Activated CD8-positive, alpha-beta memory T cell treated with anti-CD3 and anti-CD28 coated beads for 24 hours (primary cell): ENCODE data around the gene VSTM1.

Source experiments
- DNase-seq: peaks from one replicate; pipeline ENCODE4 v3.0.0-alpha.2; 2020

VSTM1 gene

DNA sequence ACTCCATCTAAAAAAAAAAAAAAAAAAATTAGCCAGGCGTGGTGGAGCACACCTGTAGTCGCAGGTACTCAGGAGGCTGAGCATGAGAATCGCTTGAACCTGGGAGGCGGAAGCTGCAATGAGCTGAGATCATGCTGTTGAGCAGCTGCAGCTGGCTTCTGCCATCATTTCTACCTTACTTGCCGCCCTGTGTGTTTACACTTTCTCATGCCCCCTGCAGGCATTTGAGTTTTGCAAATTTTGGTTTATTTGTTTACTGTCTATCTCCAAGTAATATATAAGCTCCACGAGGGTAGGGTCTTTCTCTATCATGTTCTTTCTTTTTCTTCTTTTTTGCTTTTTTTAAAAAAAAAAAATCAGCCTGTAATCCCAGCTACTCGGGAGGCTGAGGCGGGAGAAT lies 54.3 kb downstream of the VSTM1 start:
- DNase-seq = no peak

DNA sequence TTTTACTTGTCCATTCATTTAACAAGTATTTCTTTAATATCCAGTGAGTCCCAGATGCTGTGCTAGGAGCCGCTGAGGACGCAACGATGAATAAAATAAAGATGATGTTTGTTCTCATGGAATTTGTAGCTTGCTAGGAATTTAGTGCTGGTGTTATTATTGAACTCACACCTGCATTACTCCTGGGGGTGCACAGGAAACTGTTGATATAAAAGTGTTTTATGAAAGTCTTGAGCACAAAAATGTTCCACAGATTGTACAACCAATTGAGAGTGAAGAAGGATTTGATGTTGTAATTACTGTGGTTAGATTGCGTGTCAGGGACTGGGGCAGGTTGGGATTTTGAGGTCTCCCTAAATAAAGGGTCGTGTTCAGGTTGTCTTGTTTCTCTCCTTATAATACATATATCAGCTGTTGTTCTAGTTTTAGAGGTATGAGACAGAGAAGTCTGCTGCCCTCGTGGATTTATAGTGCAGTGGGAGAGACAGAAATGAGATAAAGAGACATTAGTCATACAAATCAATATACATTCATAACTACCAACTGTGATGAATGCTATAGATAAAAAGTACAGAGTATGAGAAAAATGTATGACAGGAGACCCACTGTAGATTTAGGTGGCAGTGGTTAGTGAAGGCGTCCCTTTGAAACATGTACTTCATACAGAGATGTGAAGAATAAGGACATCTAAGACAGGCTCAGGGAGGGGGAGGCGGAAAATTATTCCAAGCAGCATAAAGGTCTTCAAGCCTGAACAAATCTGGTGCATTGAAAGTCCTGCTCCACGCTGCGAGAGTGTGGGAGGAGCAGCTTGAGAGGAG lies 61.0 kb downstream of the VSTM1 start:
- DNase-seq = no peak

DNA sequence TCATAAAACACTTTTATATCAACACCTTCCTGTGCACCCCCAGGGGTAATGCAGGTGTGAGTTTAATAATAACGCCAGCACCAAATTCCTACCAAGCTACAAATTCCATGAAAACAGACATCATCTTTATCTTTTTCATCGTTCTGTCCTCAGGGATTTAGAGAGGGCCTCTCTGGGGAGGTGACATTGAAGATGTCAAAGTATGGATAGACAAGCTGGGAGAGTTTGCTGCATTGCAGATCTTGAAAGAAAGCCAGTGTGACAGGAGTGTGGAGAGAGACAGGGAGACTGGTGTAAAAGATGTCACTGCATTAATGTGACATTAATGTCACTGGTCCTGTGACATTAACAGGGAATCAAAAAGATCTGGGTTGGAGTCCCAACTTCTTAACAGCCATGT lies 62.2 kb downstream of the VSTM1 start:
- DNase-seq = no peak

DNA sequence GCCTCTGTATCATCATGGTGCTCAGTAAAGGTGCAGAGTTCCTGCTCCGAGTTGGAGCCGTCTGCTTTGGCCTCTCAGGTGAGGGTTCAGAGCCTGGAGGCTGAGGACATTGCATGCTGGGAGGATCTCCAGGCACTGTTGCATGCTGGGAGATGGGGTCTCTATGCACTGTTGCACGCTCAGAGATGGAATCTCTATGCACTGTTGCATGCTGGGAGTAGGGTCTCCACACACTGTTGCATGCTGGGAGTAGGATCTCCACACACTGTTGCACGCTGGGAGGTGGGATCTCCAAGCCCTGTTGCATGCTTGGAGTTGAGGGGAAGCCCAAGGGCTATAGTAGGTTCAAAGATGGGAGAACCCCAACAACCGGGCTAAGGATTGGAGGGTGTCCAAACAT lies 64.0 kb downstream of the VSTM1 start:
- no peak for DNase-seq

DNA sequence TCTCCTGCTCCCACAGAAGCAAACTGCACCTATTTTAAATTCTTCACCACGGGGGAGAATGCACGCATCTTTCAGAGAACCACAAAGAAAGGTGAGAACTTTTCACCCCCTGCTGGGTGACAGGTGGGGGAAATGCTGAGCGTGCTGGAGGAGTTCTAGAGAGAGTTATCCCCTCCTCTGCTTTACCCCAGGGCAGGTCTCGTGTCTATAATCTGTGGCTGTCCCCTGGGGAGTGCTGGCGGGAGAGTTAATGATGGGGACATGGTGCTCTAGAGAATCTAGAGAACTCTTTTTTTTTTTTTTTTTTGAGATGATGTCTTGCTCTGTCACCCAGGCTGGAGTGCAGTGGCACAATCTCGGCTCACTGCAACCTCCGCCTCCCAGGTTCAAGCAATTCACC lies 65.5 kb downstream of the VSTM1 start:
- no peak for DNase-seq

DNA sequence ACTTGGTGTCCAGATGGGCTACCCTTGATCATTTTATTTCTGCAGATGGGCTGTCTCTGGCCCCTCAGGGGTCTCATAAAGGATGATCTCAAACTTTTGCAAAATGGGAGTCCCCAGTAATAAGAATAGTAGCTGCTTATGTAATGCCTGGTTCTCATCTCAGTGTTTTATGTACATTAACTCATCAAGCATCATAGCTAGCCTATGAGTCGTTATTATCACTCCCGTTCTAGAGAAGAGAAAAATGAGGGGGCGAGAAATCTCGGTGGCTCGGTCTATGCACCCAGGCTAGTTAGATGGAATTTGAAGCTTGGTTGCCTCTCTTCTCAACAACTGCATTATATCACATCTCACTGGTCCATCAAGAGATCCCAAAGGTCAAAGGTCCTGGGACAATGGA lies 68.9 kb downstream of the VSTM1 start:
- DNase-seq = no peak

DNA sequence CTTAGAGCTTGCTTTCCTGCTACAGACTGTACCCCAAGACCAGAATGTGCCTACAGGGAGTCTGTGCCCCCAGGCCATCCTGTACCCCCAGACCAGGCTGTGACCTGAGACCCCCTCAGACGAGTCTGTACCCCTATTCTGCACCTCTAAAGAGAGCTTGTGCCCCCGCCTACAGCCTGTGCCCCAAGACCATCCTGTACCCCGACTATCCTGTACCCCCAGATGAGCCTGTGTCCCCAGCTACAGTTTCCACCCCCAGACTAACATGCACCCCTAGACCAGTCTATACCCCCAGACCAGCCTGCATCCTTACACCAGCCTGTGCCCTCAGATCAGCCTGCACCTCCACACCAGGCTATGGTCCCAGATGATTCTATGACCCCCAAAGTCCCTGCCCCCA lies 70.2 kb downstream of the VSTM1 start:
- no peak for DNase-seq

DNA sequence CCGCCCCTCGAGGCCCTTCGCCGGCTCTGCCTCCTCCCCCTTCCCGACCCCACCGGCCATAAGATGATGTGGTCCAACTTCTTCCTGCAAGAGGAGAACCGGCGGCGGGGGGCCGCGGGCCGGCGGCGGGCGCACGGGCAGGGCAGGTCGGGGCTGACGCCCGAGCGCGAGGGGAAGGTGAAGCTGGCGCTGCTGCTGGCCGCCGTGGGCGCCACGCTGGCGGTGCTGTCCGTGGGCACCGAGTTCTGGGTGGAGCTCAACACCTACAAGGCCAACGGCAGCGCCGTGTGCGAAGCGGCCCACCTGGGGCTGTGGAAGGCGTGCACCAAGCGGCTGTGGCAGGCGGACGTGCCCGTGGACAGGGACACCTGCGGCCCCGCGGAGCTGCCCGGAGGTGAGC lies 70.9 kb downstream of the VSTM1 start:
- DNase-seq = no peak

DNA sequence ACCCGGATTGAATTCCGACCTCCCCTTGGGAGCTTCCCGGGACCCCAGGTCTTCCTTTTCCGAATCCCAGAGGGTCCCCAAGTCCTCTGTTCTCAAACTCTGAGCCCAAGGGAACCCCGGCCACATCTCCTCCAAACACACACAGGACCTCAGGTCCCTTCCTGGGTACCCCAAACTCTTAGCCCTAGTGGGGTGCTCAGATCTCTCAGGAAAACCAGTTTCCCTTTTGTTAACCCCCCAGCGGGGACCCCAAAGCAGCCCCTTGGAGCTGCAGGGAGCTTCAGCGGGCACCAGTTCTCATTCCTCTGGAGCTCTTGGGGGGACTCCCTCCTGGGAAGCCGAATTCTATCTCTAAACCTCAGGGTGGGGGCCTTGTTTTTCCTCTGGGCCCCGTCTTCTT lies 71.5 kb downstream of the VSTM1 start:
- DNase-seq = no peak

DNA sequence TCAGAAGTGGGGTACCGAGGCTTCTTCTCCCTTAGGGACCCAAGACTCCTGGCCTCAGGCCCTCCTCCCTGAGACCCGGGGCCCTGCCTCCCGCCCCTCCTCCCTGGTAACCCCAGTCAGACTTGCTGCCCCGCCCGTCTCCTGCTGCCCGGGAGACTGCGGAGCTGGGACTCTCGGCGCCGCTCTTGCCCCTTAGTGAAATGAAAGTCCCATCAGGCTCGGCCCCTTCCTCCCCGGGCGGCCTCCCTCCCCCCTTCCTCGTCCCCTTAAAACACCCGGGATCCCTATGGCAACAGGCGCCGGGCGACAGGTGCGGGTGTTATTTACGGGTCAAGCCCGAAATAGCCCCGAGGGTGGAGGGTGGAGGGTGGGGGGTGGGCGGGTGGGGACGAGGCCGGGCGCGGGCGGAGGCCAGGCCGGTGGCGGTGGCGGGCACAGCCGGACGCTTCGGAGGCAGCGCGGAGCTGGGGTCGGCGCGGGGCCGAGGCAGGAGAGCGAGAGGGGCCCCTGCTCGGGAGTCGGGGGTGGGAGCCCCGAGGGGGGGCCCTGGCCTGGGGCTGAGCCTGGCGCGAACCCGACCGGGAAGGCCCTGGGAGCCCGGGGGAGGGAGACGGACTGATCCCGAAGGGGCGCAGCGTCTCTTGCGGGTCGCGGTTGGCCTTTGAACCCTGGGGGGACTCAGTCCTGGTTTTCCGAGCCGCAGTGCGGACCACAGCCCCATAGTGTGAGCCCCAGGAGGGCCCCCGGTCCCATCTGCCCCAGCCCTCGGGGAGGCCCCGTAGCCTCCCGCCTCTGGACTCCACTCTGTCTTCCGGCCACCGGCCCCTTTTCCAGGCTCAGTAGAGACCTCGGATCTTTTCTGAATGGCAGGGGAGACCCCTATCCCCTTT lies 72.2 kb downstream of the VSTM1 start, which contains the start of gene CACNG6:
TSS of gene CACNG6 (plus strand) at position 414 of the 890 bp plus-strand sequence. CDS start 1,241 bp downstream, outside the sequence.
- no peak for DNase-seq
